IPS-15b (cell line): ENCODE data around the gene ATXN7L3B.

Experiments
- H3K27me3 ChIP-seq: one replicate; pipeline ENCODE4 v1.6.1; 2013; ENCODE audit warnings: low read length; ENCODE audit not compliant: control insufficient read depth, insufficient read depth
- H3K36me3 ChIP-seq: one replicate; pipeline ENCODE4 v1.6.1; 2013; ENCODE audit warnings: low read length; ENCODE audit not compliant: control insufficient read depth, insufficient read depth
- H3K4me1 ChIP-seq: one replicate; pipeline ENCODE4 v1.6.1; 2013; ENCODE audit warnings: mild to moderate bottlenecking, low read length; ENCODE audit not compliant: control insufficient read depth, insufficient read depth
- H3K4me3 ChIP-seq: one replicate; pipeline ENCODE4 v1.5.1; 2013; ENCODE audit warnings: low read depth, low read length
- H3K9ac ChIP-seq: one replicate; pipeline ENCODE4 v1.6.1; 2013; ENCODE audit warnings: low read depth, mild to moderate bottlenecking, low read length
- H3K9me3 ChIP-seq: one replicate; pipeline ENCODE4 v1.6.1; 2013; ENCODE audit warnings: mild to moderate bottlenecking, low read length; ENCODE audit not compliant: control insufficient read depth, insufficient read depth

ATXN7L3B gene

DNA sequence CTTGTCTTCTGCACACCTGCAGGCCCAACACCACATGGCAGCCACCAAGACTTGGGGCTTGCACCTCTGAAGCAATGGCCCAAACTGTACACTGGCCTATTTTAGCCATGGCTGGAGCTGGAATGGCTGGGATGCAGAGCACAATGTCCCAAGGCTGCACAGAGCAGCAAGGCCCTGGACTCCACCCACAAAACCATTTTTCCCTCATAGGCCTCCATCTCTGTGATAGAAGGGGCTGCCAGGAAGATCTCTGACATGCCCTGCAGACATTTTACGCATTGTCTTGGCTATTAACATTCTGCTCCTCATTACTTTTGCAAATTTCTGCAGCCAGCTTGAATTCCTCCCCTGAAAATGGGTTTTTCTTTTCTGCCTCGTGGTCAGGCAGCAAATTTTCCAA lies 22.1 kb downstream of the ATXN7L3B start:
- Histone ChIP-seq H3K9ac (no peak overlapping the region), H3K4me3 (no peak overlapping the region), H3K4me1 (no peaks in the 10 kb centered on the region), H3K27me3 (no peaks in the 10 kb centered on the region), H3K9me3 (no peaks in the 10 kb centered on the region), H3K36me3 (no peaks in the 10 kb centered on the region)

DNA sequence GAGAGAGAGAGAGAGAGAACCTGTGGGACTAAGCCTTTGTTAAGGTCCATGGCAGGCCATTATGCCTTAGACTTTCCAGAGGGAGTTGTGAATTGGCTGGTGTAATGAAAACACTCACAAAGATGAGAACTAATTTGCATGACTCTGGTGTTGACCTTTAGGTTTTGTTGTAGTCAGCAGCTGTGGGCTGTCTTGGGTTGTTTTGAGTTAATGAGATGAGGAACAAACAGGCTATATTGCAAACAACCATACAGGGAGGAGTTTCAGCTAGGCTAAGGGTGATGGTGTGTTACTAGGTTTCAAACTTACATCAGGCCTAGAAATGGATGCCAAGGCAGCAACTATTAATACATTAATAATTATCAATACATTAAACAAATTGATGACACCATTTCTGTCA lies 26.3 kb downstream of the ATXN7L3B start:
- H3K27me3 ChIP-seq: no peaks in the 10 kb centered on the region
- H3K4me1 ChIP-seq: no peaks in the 10 kb centered on the region
- H3K9ac ChIP-seq: no peak overlapping the region
- H3K36me3 ChIP-seq: no peaks in the 10 kb centered on the region
- no peaks in the 10 kb centered on the region for H3K9me3 ChIP-seq
- no peak overlapping the region for H3K4me3 ChIP-seq

DNA sequence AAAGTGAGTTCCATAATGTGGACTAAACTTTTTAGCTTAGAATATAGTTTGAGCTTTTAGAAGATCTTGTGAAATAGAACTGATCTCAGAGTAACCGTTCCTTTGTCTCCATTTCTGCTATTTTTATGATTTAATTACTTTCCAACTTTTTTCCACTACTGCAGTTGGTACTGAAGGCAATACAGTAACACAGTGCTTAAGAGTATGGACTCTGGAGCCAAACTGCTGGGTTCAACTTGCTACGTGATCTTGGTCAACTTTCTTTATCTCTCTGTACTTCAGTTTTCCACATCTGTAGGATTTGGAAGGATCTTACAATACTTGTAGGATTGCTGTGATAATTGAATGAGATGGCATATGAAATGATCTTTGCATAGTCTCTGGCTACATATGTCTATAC lies 40.9 kb downstream of the ATXN7L3B start:
- Histone ChIP-seq H3K9me3 (no peaks in the 10 kb centered on the region), H3K4me1 (peaks cover 5% of the 10 kb centered on the region), H3K4me3 (no peak overlapping the region), H3K9ac (no peak overlapping the region), H3K36me3 (no peaks in the 10 kb centered on the region), H3K27me3 (no peaks in the 10 kb centered on the region)

DNA sequence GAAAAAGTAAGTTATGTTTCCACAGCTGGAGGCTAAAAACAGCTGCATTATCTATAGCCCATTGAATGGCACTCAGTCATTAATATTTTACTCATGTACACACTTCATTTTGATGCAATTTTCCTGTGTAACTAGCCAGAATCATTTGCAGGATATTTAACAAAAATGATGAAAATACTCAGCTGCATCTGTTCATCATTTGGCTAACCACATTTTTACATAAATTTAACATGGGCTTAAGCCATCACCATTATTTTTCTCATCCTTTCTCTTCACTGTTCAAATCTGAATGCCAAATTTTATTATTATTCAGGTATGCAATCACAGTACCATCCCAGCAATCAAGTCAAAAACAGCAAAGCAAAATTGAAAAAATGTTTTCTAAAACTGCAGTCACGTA lies 41.8 kb downstream of the ATXN7L3B start:
- no peaks in the 10 kb centered on the region for H3K36me3 ChIP-seq
- H3K27me3 ChIP-seq: no peaks in the 10 kb centered on the region
- H3K9me3 ChIP-seq: no peaks in the 10 kb centered on the region
- H3K9ac ChIP-seq: no peak overlapping the region
- peaks cover 5% of the 10 kb centered on the region for H3K4me1 ChIP-seq
- H3K4me3 ChIP-seq: no peak overlapping the region

DNA sequence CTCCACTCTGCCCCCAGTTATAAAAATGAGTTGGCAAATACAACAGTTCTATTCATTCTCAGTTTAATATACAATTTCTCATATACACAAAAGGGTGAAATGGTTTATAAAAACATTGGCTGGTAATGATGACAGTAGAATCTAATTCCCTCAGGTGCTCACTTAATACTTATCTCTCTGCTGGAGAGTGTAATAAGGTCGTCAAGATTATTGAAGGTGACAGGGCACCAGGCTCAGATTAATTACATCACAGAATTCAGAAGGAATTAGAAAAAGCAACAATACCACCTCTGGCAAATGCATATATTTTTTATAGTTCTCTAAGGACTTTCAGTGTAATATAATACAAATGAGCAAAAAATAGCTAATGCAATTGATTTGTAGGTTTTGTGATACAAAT lies 42.3 kb downstream of the ATXN7L3B start:
- Histone ChIP-seq H3K27me3 (no peaks in the 10 kb centered on the region), H3K9ac (no peak overlapping the region), H3K36me3 (no peaks in the 10 kb centered on the region), H3K4me1 (peaks cover 5% of the 10 kb centered on the region), H3K4me3 (no peak overlapping the region), H3K9me3 (no peaks in the 10 kb centered on the region)

DNA sequence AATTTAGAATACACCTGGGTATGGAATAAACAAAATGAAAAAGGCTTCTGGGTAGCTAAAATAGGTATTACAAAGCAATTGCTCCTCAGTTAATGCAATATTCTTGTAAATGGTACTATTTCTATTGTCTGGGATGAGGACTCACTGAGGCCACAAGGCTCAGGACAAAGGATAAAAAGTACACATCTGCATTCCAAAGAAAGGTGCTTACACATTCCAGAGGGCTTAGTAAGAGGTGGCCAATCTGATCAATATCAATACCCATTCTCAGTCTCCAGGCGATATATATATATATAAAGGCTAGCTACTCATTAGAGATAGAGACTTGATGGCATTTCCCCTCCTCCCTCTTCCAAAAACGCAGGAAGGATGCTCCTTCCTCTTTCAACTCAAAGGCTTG lies 43.8 kb downstream of the ATXN7L3B start:
- Histone ChIP-seq H3K9ac (no peak overlapping the region), H3K4me1 (peaks cover 5% of the 10 kb centered on the region), H3K9me3 (no peaks in the 10 kb centered on the region), H3K27me3 (no peaks in the 10 kb centered on the region), H3K36me3 (no peaks in the 10 kb centered on the region), H3K4me3 (no peak overlapping the region)

DNA sequence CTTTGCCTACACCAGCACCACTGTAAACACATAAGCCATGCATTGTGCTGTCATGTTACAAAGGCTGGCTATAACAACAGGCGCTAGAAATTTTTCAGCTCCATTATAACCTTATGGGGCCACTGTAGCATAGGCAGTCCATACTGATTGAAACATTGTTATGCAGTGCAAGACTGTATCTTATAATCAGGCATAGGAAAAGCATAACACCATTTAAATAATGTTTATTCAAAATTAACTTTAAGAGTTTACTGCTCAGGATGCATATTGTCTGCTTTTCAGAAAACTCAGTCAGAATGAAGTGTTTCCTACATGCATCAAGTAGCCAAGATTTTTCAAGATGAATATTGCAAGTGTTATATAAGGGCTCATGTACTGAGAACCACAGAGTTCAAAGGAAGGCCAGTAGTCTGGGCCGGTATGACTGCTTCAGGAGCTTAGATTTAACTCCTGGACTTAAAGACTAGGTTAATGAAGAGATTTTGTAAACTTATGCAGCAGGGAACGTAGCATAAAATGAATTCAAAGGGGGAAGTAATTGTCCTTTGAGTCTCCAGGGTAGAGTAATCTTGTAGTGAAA lies 46.9 kb downstream of the ATXN7L3B start:
- Histone ChIP-seq H3K9me3 (no peaks in the 10 kb centered on the region), H3K9ac (no peak overlapping the region), H3K36me3 (no peaks in the 10 kb centered on the region), H3K4me3 (no peak overlapping the region), H3K4me1 (peaks cover 5% of the 10 kb centered on the region), H3K27me3 (no peaks in the 10 kb centered on the region)

DNA sequence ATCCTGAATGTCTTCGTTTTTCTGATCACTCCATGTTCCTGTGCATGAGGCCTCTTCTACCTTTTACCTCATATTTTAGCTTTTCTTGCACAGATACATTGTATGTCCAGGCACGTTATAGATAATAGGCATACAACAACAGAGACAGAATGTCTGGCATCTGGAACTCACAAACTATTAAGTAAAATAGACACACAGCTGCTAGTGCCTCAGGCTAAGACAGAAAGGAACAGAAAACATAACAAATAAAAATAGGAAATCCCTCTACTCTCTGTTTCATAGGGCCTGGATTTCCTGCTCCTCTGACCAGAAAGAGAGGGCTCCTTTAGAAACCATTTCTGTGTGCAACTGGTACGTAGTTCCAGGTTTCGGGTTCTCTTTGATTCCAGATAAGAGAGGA lies 48.6 kb downstream of the ATXN7L3B start:
- Histone ChIP-seq H3K36me3 (no peaks in the 10 kb centered on the region), H3K9ac (no peak overlapping the region), H3K4me3 (no peak overlapping the region), H3K4me1 (peaks cover 5% of the 10 kb centered on the region), H3K27me3 (no peaks in the 10 kb centered on the region), H3K9me3 (no peaks in the 10 kb centered on the region)
